RWPE2 (cell line): Measurements from ENCODE around the gene RASEF.
"Not testable (repeated sequence)": the region's sequence is repeated elsewhere in the genome, so short reads cannot be mapped to it uniquely, and the experiment has no call there.

Experiments used
- ATAC-seq: fragments of 200-7000 bp; cut with Tn5 transposase; 3 replicates; pipeline ENCODE4 v1.9.1; 2021; ENCODE audit warnings: low read depth
- DNase-seq: peaks from one replicate; pipeline ENCODE4 v3.0.0-alpha.2; 2020; ENCODE audit warnings: low spot score
- H3K27ac ChIP-seq: fragments of 450-650 bp; 2 replicates; pipeline ENCODE4 v1.5.1; 2017; ENCODE audit warnings: mild to moderate bottlenecking; ENCODE audit not compliant: poor library complexity, severe bottlenecking
- H3K27me3 ChIP-seq: fragments of 250-450 bp; sonication (Bioruptor Pico); 2 replicates; pipeline ENCODE4 v1.5.1; 2021; ENCODE audit warnings: mild to moderate bottlenecking, moderate library complexity; ENCODE audit not compliant: insufficient read depth, poor library complexity, severe bottlenecking
- H3K36me3 ChIP-seq: fragments of 250-450 bp; sonication (Bioruptor Pico); 2 replicates; pipeline ENCODE4 v1.5.1; 2020; ENCODE audit warnings: low read depth, mild to moderate bottlenecking, moderate library complexity
- H3K4me1 ChIP-seq: fragments of 250-450 bp; sonication (Bioruptor Pico); 2 replicates; pipeline ENCODE4 v1.5.1; 2021; ENCODE audit warnings: mild to moderate bottlenecking, moderate library complexity; ENCODE audit not compliant: insufficient read depth, poor library complexity, severe bottlenecking
- H3K4me3 ChIP-seq: fragments of 250-450 bp; sonication (Bioruptor Pico); 2 replicates; pipeline ENCODE4 v1.5.1; 2021; ENCODE audit warnings: mild to moderate bottlenecking, moderate library complexity; ENCODE audit not compliant: severe bottlenecking
- H3K9me3 ChIP-seq: fragments of 250-450 bp; sonication (Bioruptor Pico); 2 replicates; pipeline ENCODE4 v1.5.1; 2021; ENCODE audit warnings: mild to moderate bottlenecking, moderate library complexity; ENCODE audit not compliant: severe bottlenecking
- TF ChIP-seq, protein P1 (sequence below): fragments of 450-650 bp; IDR thresholded peaks from one replicate; pipeline ENCODE4 v1.5.1; 2017; ENCODE audit warnings: mild to moderate bottlenecking, moderate library complexity; ENCODE audit not compliant: poor library complexity, severe bottlenecking

Gene RASEF

GRCh38 chr9:83106263-83106662 lies 43.3 kb upstream of the RASEF start:
- DNase-seq (no peak), ATAC-seq (no peak)
- Histone ChIP-seq H3K4me1 (no peaks in the 10 kb centered on the region), H3K4me3 (no peak overlapping the region), H3K9me3 (no peaks in the 10 kb centered on the region), H3K36me3 (no peaks in the 10 kb centered on the region), H3K27ac (no peak overlapping the region), H3K27me3 (no peaks in the 10 kb centered on the region)
- TF ChIP-seq, protein P1, sequence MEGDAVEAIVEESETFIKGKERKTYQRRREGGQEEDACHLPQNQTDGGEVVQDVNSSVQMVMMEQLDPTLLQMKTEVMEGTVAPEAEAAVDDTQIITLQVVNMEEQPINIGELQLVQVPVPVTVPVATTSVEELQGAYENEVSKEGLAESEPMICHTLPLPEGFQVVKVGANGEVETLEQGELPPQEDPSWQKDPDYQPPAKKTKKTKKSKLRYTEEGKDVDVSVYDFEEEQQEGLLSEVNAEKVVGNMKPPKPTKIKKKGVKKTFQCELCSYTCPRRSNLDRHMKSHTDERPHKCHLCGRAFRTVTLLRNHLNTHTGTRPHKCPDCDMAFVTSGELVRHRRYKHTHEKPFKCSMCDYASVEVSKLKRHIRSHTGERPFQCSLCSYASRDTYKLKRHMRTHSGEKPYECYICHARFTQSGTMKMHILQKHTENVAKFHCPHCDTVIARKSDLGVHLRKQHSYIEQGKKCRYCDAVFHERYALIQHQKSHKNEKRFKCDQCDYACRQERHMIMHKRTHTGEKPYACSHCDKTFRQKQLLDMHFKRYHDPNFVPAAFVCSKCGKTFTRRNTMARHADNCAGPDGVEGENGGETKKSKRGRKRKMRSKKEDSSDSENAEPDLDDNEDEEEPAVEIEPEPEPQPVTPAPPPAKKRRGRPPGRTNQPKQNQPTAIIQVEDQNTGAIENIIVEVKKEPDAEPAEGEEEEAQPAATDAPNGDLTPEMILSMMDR, result no peak

- H3K27ac ChIP-seq, result no peak overlapping the region
- H3K9me3 ChIP-seq, result no peaks in the 10 kb centered on the region
- DNase-seq (no peak), ATAC-seq (no peak)
- TF ChIP-seq, protein P1, result no peak
- H3K36me3 ChIP-seq, result no peaks in the 10 kb centered on the region
- no peaks in the 10 kb centered on the region for H3K4me1 ChIP-seq
- no peak overlapping the region for H3K4me3 ChIP-seq
- no peaks in the 10 kb centered on the region for H3K27me3 ChIP-seq
These were observed 34.7 kb upstream of the RASEF start for GRCh38 chr9:83097633-83098032.

- H3K27ac ChIP-seq, ATAC-seq, H3K9me3 ChIP-seq, H3K4me3 ChIP-seq, DNase-seq, H3K36me3 ChIP-seq, H3K4me1 ChIP-seq, H3K27me3 ChIP-seq: not testable (repeated sequence)
These were observed 30.4 kb upstream of the RASEF start for GRCh38 chr9:83093311-83093710.

- Histone ChIP-seq H3K9me3 (no peaks in the 10 kb centered on the region), H3K36me3 (no peaks in the 10 kb centered on the region; the same call in 1 of the 2 replicates), H3K27ac (no peak overlapping the region), H3K4me3 (no peak overlapping the region), H3K27me3 (no peaks in the 10 kb centered on the region), H3K4me1 (no peaks in the 10 kb centered on the region)
- ATAC-seq (no peak), DNase-seq (no peak)
- TF ChIP-seq, protein P1, result no peak
These were observed 18.9 kb upstream of the RASEF start for GRCh38 chr9:83081846-83082245.

- TF ChIP-seq, protein P1, result no peak
These were observed 18.1 kb upstream of the RASEF start for GRCh38 chr9:83081010-83081409.

GRCh38 chr9:83075932-83076331 lies 13.0 kb upstream of the RASEF start:
- H3K36me3 ChIP-seq, H3K4me1 ChIP-seq, H3K9me3 ChIP-seq, DNase-seq, H3K27ac ChIP-seq, ATAC-seq, H3K4me3 ChIP-seq, H3K27me3 ChIP-seq: not testable (repeated sequence)

More at GRCh38 chr9:83081010-83081409, 18.1 kb upstream of the RASEF start:
- no peak for ATAC-seq
- no peak for DNase-seq
- H3K4me3 ChIP-seq, result no peak overlapping the region
- H3K27me3 ChIP-seq, result no peaks in the 10 kb centered on the region
- no peaks in the 10 kb centered on the region; the same call in 1 of the 2 replicates for H3K36me3 ChIP-seq
- no peaks in the 10 kb centered on the region for H3K9me3 ChIP-seq
- H3K27ac ChIP-seq, result no peak overlapping the region
- no peaks in the 10 kb centered on the region for H3K4me1 ChIP-seq

DNA sequence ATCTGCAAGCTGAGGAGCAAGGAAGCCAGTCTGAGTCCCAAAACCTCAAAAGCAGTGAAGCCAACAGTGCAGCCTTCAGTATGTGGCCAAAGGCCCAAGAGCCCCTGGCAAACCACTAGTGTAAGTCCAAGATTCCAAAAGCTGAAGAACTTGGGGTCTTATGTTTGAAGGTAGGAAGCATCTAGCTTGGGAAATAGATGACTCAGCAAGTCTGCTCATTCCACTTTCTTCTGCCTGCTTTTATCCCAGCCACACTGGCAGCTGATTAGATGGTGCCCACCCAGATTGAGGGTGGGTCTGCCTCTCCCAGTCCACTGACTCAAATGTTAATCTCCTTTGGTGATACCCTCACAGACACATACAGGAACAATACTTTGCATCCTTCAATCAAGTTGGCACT lies 9.6 kb upstream of the RASEF start:
- H3K27me3 ChIP-seq, DNase-seq, H3K4me1 ChIP-seq, ATAC-seq, H3K4me3 ChIP-seq, H3K9me3 ChIP-seq, H3K27ac ChIP-seq, H3K36me3 ChIP-seq: not testable (repeated sequence)
